GM12892 (cell line): ENCODE measurements around the gene UBR2.
"Not testable (repeated sequence)": the region's sequence is repeated elsewhere in the genome, so short reads cannot be mapped to it uniquely, and the experiment has no call there.

Experiments used
- POLR2A ChIP-seq: IDR thresholded peaks from 2 replicates; pipeline ENCODE4 v1.6.1; 2011; ENCODE audit warnings: low read depth, low read length, control low read depth
- POLR2AphosphoS5 ChIP-seq: IDR thresholded peaks from 2 replicates; pipeline ENCODE4 v1.6.1; 2011; ENCODE audit warnings: low read depth, low read length, control low read depth
- TAF1 ChIP-seq: IDR thresholded peaks from 2 replicates; pipeline ENCODE4 v1.6.1; 2011; ENCODE audit warnings: low read depth, mild to moderate bottlenecking, control low read depth, low read length, borderline replicate concordance

- not testable (repeated sequence) for TF ChIP-seq POLR2A, TAF1, POLR2AphosphoS5
These were observed 12.7 kb downstream of the UBR2 start for GRCh38 chr6:42576538-42576937.
